T-cell (primary cell): Measurements from ENCODE around the gene KNTC1. TPM values are rescaled to one million over a fixed set of nuclear protein-coding genes. Genes with fewer than 3 reads are reported as not detected.

ENCODE experiments used
- ATAC-seq, 4 experiments: fragments of 200-7000 bp in 3 of 4; fragments of 150-1000 bp in 1 of 4; cut with Tn5 transposase; replicated peaks in 1 of 4; 1 replicate in 3 of 4; 2 replicates in 1 of 4; pipeline ENCODE4 v1.10.0; 2021; ENCODE audit warnings: moderate library complexity in 3 of 4, mild to moderate bottlenecking in 2 of 4, moderate number of reproducible peaks in 1 of 4
- CTCF ChIA-PET, 2 donors: fragments of 300-600 bp; sonication (Branson Sonifier 250); formaldehyde crosslinking; loops; one replicate each; lab custom pipeline; 2022; ENCODE audit warnings: antibody characterized with exemption in 2 of 2; lab: Charles Lee
- POLR2A ChIA-PET, 2 donors: fragments of 300-600 bp; sonication (Branson Sonifier 250); formaldehyde crosslinking; loops; one replicate each; lab custom pipeline; 2022; ENCODE audit warnings: antibody characterized with exemption in 2 of 2; lab: Charles Lee
- DNase-seq, 35 experiments: peaks; one replicate each; pipeline versions ENCODE4 v3.0.0 to v3.0.0-alpha.2; 2013 to 2023
- H3K27ac ChIP-seq: one replicate; pipeline ENCODE4 v1.5.1; 2013; ENCODE audit warnings: low read length
- H3K27me3 ChIP-seq, 2 experiments: replicated peaks in 1 of 2; 1 replicate in 1 of 2; 2 replicates in 1 of 2; pipeline versions ENCODE4 v1.6.1 to v1.7.0; 2013; ENCODE audit warnings: low read length in 1 of 2, mixed read lengths in 1 of 2; ENCODE audit not compliant: control insufficient read depth in 2 of 2, insufficient read depth in 2 of 2; ENCODE audit errors: extremely low read depth in 1 of 2
- H3K36me3 ChIP-seq, 2 donors: 1 replicate in 1 of 2; 2 replicates in 1 of 2; pipeline versions ENCODE4 v1.6.1 to v1.7.0; 2013; ENCODE audit warnings: low read length in 1 of 2; ENCODE audit not compliant: control insufficient read depth in 2 of 2, insufficient read depth in 1 of 2; ENCODE audit errors: extremely low read depth in 1 of 2
- H3K4me1 ChIP-seq, 2 experiments: 1 replicate in 1 of 2; 2 replicates in 1 of 2; pipeline versions ENCODE4 v1.6.1 to v1.7.0; 2013; ENCODE audit warnings: low read length in 2 of 2, mixed read lengths in 1 of 2; ENCODE audit not compliant: insufficient read depth in 2 of 2, control insufficient read depth in 1 of 2; ENCODE audit errors: extremely low read depth in 1 of 2
- H3K4me3 ChIP-seq, 2 donors: 1 replicate in 1 of 2; 2 replicates in 1 of 2; pipeline versions ENCODE4 v1.5.1 to v1.7.0; 2013; ENCODE audit warnings: mild to moderate bottlenecking in 2 of 2, low read length in 1 of 2, moderate library complexity in 1 of 2; ENCODE audit not compliant: control insufficient read depth in 1 of 2; ENCODE audit errors: extremely low read depth in 1 of 2
- H3K9me3 ChIP-seq: 2 replicates; pipeline ENCODE4 v1.7.0; 2013
- H3K27ac Mint-ChIP-seq, 2 donors: one replicate each; pipeline ENCODE4 v1.8.0; 2020 to 2021; ENCODE audit warnings: mild to moderate bottlenecking in 2 of 2, mixed read lengths in 2 of 2
- H3K27me3 Mint-ChIP-seq, 2 donors: one replicate each; pipeline ENCODE4 v1.8.0; 2021 to 2022; ENCODE audit warnings: mixed read lengths in 2 of 2
- H3K36me3 Mint-ChIP-seq: one replicate; pipeline ENCODE4 v1.8.0; 2021; ENCODE audit warnings: mixed read lengths
- H3K4me1 Mint-ChIP-seq, 3 donors: one replicate each; pipeline ENCODE4 v1.8.0; 2020 to 2022; ENCODE audit warnings: mixed read lengths in 3 of 3, mild to moderate bottlenecking in 1 of 3
- H3K4me3 Mint-ChIP-seq, 3 donors: one replicate each; pipeline ENCODE4 v1.8.0; 2020 to 2022; ENCODE audit warnings: mild to moderate bottlenecking in 3 of 3, mixed read lengths in 3 of 3, moderate library complexity in 3 of 3
- H3K9me3 Mint-ChIP-seq, 3 donors: one replicate each; pipeline ENCODE4 v1.8.0; 2020 to 2022; ENCODE audit warnings: mixed read lengths in 3 of 3
- WGBS: methylation state at CpG from one replicate; pipeline ENCODE4 v1.1.5; 2013; ENCODE audit warnings: missing lambda C conversion rate; ENCODE audit not compliant: insufficient coverage; 5-methylcytosine and 5-hydroxymethylcytosine counted together
- total RNA-seq, 35 experiments: library from RNA in 6 of 35; stranded (reverse) in 6 of 35; fragments of 120-200 nt in 1 of 35; gene quantifications; one replicate each; pipeline versions ENCODE4 v1.2.1 to v1.2.4 and lab custom pipeline; 2013 to 2026

The KNTC1 gene
- total RNA-seq, 5 donors from 2014 or later (not counting 1 experiment from before 2014, with no cell fraction given) = 26.2 to 35.7 (median 29.2) TPM

GRCh38 chr12:122538496-122538895 is 11.4 kb downstream of the KNTC1 start:
- Histone ChIP-seq H3K4me1 (no peaks in the 10 kb centered on the region), H3K27ac (no peak overlapping the region), H3K4me3 (no peak overlapping the region), H3K36me3 (peaks cover 7 to 19% of the 10 kb centered on the region in 2 donors), H3K27me3 (no peaks in the 10 kb centered on the region), H3K9me3 (no peaks in the 10 kb centered on the region)
- H3K9me3 Mint-ChIP-seq = no peaks in the 10 kb centered on the region
- H3K27me3 Mint-ChIP-seq = no peaks in the 10 kb centered on the region
- ChIA-PET CTCF (no interaction called here), POLR2A (no interaction called here)
- H3K36me3 Mint-ChIP-seq = peaks cover 15% of the 10 kb centered on the region
- DNase-seq (no peak), ATAC-seq (no peak)
- H3K27ac Mint-ChIP-seq = no peak overlapping the region
- 100% methylated on average over 2 of the region's 5 CpGs for WGBS
- H3K4me1 Mint-ChIP-seq = no peaks in the 10 kb centered on the region
- H3K4me3 Mint-ChIP-seq = no peak overlapping the region

GRCh38 chr12:122544537-122544936 is 17.5 kb downstream of the KNTC1 start:
- no peaks in the 10 kb centered on the region for H3K27me3 Mint-ChIP-seq
- no peak for ATAC-seq
- DNase-seq = no peak
- H3K4me3 Mint-ChIP-seq = no peak overlapping the region
- no peak overlapping the region for H3K4me3 ChIP-seq
- H3K4me1 ChIP-seq = no peaks in the 10 kb centered on the region
- WGBS = 100% methylated on average over 1 of the region's 2 CpGs
- H3K27me3 ChIP-seq = no peaks in the 10 kb centered on the region
- no peak overlapping the region for H3K27ac ChIP-seq
- H3K9me3 Mint-ChIP-seq = no peaks in the 10 kb centered on the region
- ChIA-PET CTCF (no interaction called here), POLR2A (no interaction called here)
- peaks cover 4 to 17% of the 10 kb centered on the region in 2 donors for H3K36me3 ChIP-seq
- H3K4me1 Mint-ChIP-seq = no peaks in the 10 kb centered on the region
- no peaks in the 10 kb centered on the region for H3K9me3 ChIP-seq
- H3K27ac Mint-ChIP-seq = no peak overlapping the region
- H3K36me3 Mint-ChIP-seq = peaks cover 21% of the 10 kb centered on the region

GRCh38 chr12:122545855-122546254 is 18.8 kb downstream of the KNTC1 start:
- no peak overlapping the region for H3K4me3 Mint-ChIP-seq
- Histone ChIP-seq H3K27me3 (no peaks in the 10 kb centered on the region), H3K9me3 (no peaks in the 10 kb centered on the region), H3K4me3 (no peak overlapping the region), H3K4me1 (no peaks in the 10 kb centered on the region), H3K36me3 (peaks cover 8 to 22% of the 10 kb centered on the region in 2 donors), H3K27ac (no peak overlapping the region)
- WGBS = no CpG with 5 or more reads among the region's 2 CpGs
- CTCF ChIA-PET = no interaction called here
- H3K36me3 Mint-ChIP-seq = peaks cover 28% of the 10 kb centered on the region
- POLR2A ChIA-PET = interaction anchor here in 1 of 2 donors (0.6 kb wide), 1 partner anchor 301 kb away, joined by 3 read pairs; no protein-coding TSS in a partner anchor
- DNase-seq (no peak), ATAC-seq (no peak)
- no peaks in the 10 kb centered on the region for H3K9me3 Mint-ChIP-seq
- H3K27ac Mint-ChIP-seq = no peak overlapping the region
- no peaks in the 10 kb centered on the region for H3K27me3 Mint-ChIP-seq
- H3K4me1 Mint-ChIP-seq = no peaks in the 10 kb centered on the region

- Mint-ChIP-seq H3K9me3 (no peaks in the 10 kb centered on the region), H3K27ac (no peak overlapping the region), H3K4me1 (no peaks in the 10 kb centered on the region), H3K27me3 (no peaks in the 10 kb centered on the region), H3K36me3 (peaks cover 34% of the 10 kb centered on the region), H3K4me3 (no peak overlapping the region)
- ChIA-PET POLR2A (interaction anchor here in 1 of 2 donors (1.1 kb wide), 1 partner anchor 12 kb away, joined by 3 read pairs; no protein-coding TSS in a partner anchor), CTCF (no interaction called here)
- Histone ChIP-seq H3K27me3 (no peaks in the 10 kb centered on the region), H3K4me1 (no peaks in the 10 kb centered on the region), H3K4me3 (no peak overlapping the region), H3K9me3 (no peaks in the 10 kb centered on the region), H3K36me3 (peaks cover 11 to 29% of the 10 kb centered on the region in 2 donors), H3K27ac (no peak overlapping the region)
- no CpG with 5 or more reads among the region's 5 CpGs for WGBS
- ATAC-seq (no peak), DNase-seq (no peak)
Observed at GRCh38 chr12:122547330-122547729, 20.3 kb downstream of the KNTC1 start.

- Mint-ChIP-seq H3K27ac (no peak overlapping the region), H3K4me1 (no peaks in the 10 kb centered on the region), H3K9me3 (no peaks in the 10 kb centered on the region), H3K36me3 (peaks cover 27% of the 10 kb centered on the region), H3K4me3 (no peak overlapping the region), H3K27me3 (no peaks in the 10 kb centered on the region)
- ChIA-PET CTCF (no interaction called here), POLR2A (no interaction called here)
- no peaks in the 10 kb centered on the region for H3K9me3 ChIP-seq
- no peak overlapping the region for H3K4me3 ChIP-seq
- H3K27me3 ChIP-seq = no peaks in the 10 kb centered on the region
- DNase-seq = no peak
- WGBS = 95% methylated on average over 4 of the region's 16 CpGs
- H3K27ac ChIP-seq = no peak overlapping the region
- no peak for ATAC-seq
- H3K4me1 ChIP-seq = no peaks in the 10 kb centered on the region
- peaks cover 0 to 20% of the 10 kb centered on the region in 2 donors for H3K36me3 ChIP-seq
Observed at GRCh38 chr12:122558745-122559641, 31.9 kb downstream of the KNTC1 start.

- Mint-ChIP-seq H3K27ac (no peak overlapping the region), H3K4me3 (no peak overlapping the region), H3K27me3 (no peaks in the 10 kb centered on the region), H3K4me1 (no peaks in the 10 kb centered on the region), H3K36me3 (peaks cover 30% of the 10 kb centered on the region), H3K9me3 (no peaks in the 10 kb centered on the region)
- Histone ChIP-seq H3K36me3 (peaks cover 0 to 24% of the 10 kb centered on the region in 2 donors), H3K27me3 (no peaks in the 10 kb centered on the region), H3K4me1 (no peaks in the 10 kb centered on the region), H3K4me3 (no peak overlapping the region), H3K9me3 (no peaks in the 10 kb centered on the region), H3K27ac (no peak overlapping the region)
- POLR2A ChIA-PET = no interaction called here
- ATAC-seq (no peak), DNase-seq (no peak)
- WGBS = no CpG with 5 or more reads among the region's 3 CpGs
- CTCF ChIA-PET = no interaction called here
Observed at GRCh38 chr12:122560138-122560537, 33.1 kb downstream of the KNTC1 start.
